Measurements from ENCODE around the gene ZNF791. TPM values are rescaled to one million over a fixed set of nuclear protein-coding genes. Genes with fewer than 3 reads are reported as not detected.

The ZNF791 gene
- total RNA-seq, 2 experiments from 2014 or later, result 7.8 to 17.1 TPM

GRCh38 chr19:12606796-12607195 is 3.9 kb upstream of the ZNF791 start:
- intact Hi-C loops (cut with micrococcal nuclease; ENCODE audit: unreplicated experiment), result no loop called here
- DNase-seq (ENCODE audit: low spot score), result no peak
- no peak overlapping the region for H3K4me3 ChIP-seq (ENCODE audit: low read depth, low read length, poor library complexity, severe bottlenecking)
- no peak overlapping the region for H3K4me2 ChIP-seq (ENCODE audit: low read length)
- H3K79me2 ChIP-seq (ENCODE audit: insufficient read depth, low read depth, low read length), result peaks cover 8% of the 10 kb centered on the region; the same call in 1 of the 2 replicates
- POLR2A ChIA-PET, result no interaction called here
- no peak overlapping the region for H3K27ac ChIP-seq (ENCODE audit: low read depth, low read length, poor library complexity, severe bottlenecking)
- no peak overlapping the region for H2AFZ ChIP-seq (ENCODE audit: low read length)
- H3K36me3 ChIP-seq (ENCODE audit: insufficient read depth, low read length), result peaks cover 21% of the 10 kb centered on the region
- no peaks in the 10 kb centered on the region for H3K9me2 ChIP-seq (ENCODE audit: insufficient read depth, low read length)
- H3K4me1 ChIP-seq (ENCODE audit: insufficient read depth, low read length, poor library complexity, severe bottlenecking), result peaks cover 16% of the 10 kb centered on the region
- CTCF ChIA-PET (ENCODE audit: unreplicated experiment), result no interaction called here
- TF ChIP-seq EZH2phosphoT487 (IDR thresholded peaks at IDR 0.05; ENCODE audit: borderline replicate concordance, low read depth, low read length) (no peak), CTCF (conservative IDR thresholded peaks at IDR 0.05; ENCODE audit: low read length) (no peak)
- H4K20me1 ChIP-seq (ENCODE audit: insufficient read depth, low read length), result peaks cover 5% of the 10 kb centered on the region; the same call in 1 of the 2 replicates
- no peaks in the 10 kb centered on the region for H3K9me3 ChIP-seq (ENCODE audit: low read length)
- BruUV-seq (replicated peaks), result no TSS peak

GRCh38 chr19:12607631-12608030 is 3.1 kb upstream of the ZNF791 start:
- no peak overlapping the region for H3K27ac ChIP-seq (ENCODE audit: low read depth, low read length, poor library complexity, severe bottlenecking)
- H3K36me3 ChIP-seq (ENCODE audit: insufficient read depth, low read length), result peaks cover 15% of the 10 kb centered on the region
- intact Hi-C loops (cut with micrococcal nuclease; ENCODE audit: unreplicated experiment), result no loop called here
- H3K4me3 ChIP-seq (ENCODE audit: low read depth, low read length, poor library complexity, severe bottlenecking), result no peak overlapping the region
- no peak for DNase-seq (ENCODE audit: low spot score)
- POLR2A ChIA-PET, result no interaction called here
- no peak overlapping the region for H2AFZ ChIP-seq (ENCODE audit: low read length)
- H3K79me2 ChIP-seq (ENCODE audit: insufficient read depth, low read depth, low read length), result peaks cover 11% of the 10 kb centered on the region; the same call in 1 of the 2 replicates
- CTCF ChIA-PET (ENCODE audit: unreplicated experiment), result interaction anchor here (0.6 kb wide), 1 partner anchor 33 kb away, joined by 3 read pairs; no protein-coding TSS in a partner anchor
- no TSS peak for BruUV-seq (replicated peaks)
- no peaks in the 10 kb centered on the region for H3K9me3 ChIP-seq (ENCODE audit: low read length)
- no peaks in the 10 kb centered on the region for H3K9me2 ChIP-seq (ENCODE audit: insufficient read depth, low read length)
- no peak for TF ChIP-seq CTCF (conservative IDR thresholded peaks at IDR 0.05; ENCODE audit: low read length)
- TF ChIP-seq EZH2phosphoT487 (IDR thresholded peaks at IDR 0.05; ENCODE audit: borderline replicate concordance, low read depth, low read length), result no peak
- no peak overlapping the region for H3K4me2 ChIP-seq (ENCODE audit: low read length)
- H4K20me1 ChIP-seq (ENCODE audit: insufficient read depth, low read length), result peaks cover 5% of the 10 kb centered on the region; the same call in 1 of the 2 replicates
- peaks cover 24% of the 10 kb centered on the region for H3K4me1 ChIP-seq (ENCODE audit: insufficient read depth, low read length, poor library complexity, severe bottlenecking)

- Histone ChIP-seq H2AFZ (ENCODE audit: low read length) (peak overlapping the region; percentile 89; the same call in 1 of the 2 replicates), H3K4me3 (ENCODE audit: low read depth, low read length, poor library complexity, severe bottlenecking) (peak overlapping the region; percentile 90), H3K36me3 (ENCODE audit: insufficient read depth, low read length) (peaks cover 8% of the 10 kb centered on the region), H3K79me2 (ENCODE audit: insufficient read depth, low read depth, low read length) (peaks cover 14% of the 10 kb centered on the region; the same call in 1 of the 2 replicates), H3K9me2 (ENCODE audit: insufficient read depth, low read length) (no peaks in the 10 kb centered on the region), H4K20me1 (ENCODE audit: insufficient read depth, low read length) (peaks cover 7% of the 10 kb centered on the region; the same call in 1 of the 2 replicates), H3K9me3 (ENCODE audit: low read length) (no peaks in the 10 kb centered on the region), H3K4me1 (ENCODE audit: insufficient read depth, low read length, poor library complexity, severe bottlenecking) (peaks cover 40% of the 10 kb centered on the region), H3K4me2 (ENCODE audit: low read length) (peak overlapping the region; percentile 84), H3K27ac (ENCODE audit: low read depth, low read length, poor library complexity, severe bottlenecking) (no peak overlapping the region)
- TF ChIP-seq CTCF (conservative IDR thresholded peaks at IDR 0.05; ENCODE audit: low read length) (no peak), EZH2phosphoT487 (IDR thresholded peaks at IDR 0.05; ENCODE audit: borderline replicate concordance, low read depth, low read length) (no peak)
- POLR2A ChIA-PET, result interaction anchor here (0.6 kb wide), 1 partner anchor 570 kb away, joined by 3 read pairs; no protein-coding TSS in a partner anchor
- BruUV-seq (replicated peaks), result no TSS peak
- CTCF ChIA-PET (ENCODE audit: unreplicated experiment), result no interaction called here
- no peak for DNase-seq (ENCODE audit: low spot score)
- intact Hi-C loops (cut with micrococcal nuclease; ENCODE audit: unreplicated experiment), result loop anchor here (2.0 kb wide), 1 partner anchor 53 kb away; no protein-coding TSS in a partner anchor
Measured at GRCh38 chr19:12611361-12611699, 610 bp downstream of the ZNF791 start.
